ENCODE data around the gene TRIM47.
A peak's percentile ranks its signal among the peaks of the same experiment; 100 is the strongest.

TRIM47 gene

DNA sequence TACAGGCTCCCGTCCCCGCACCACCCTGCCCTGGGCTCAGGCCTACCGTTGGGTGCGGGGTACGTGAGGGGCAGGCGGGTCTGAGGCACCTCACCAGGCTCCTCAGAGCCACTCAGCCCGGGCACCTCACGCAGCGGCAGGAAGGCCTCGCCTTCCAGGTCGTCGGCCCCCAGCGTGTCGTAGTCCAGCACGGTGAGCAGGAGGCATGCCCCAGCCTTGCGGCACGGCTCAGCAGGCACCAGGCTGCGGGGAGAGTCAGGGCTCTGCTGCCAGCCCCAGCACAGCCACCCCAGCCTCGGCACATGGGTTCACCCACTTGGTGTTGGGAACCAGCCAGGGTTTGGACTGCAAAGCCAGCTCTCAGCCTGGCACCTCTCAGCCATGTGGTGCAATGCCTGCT is 49.6 kb downstream of the TRIM47 start:
- no peak for DNase-seq (ENCODE audit: low read depth)
- H3K4me3 ChIP-seq (ENCODE audit: low read depth, low read length), result no peak overlapping the region
- TF ChIP-seq, protein P1, sequence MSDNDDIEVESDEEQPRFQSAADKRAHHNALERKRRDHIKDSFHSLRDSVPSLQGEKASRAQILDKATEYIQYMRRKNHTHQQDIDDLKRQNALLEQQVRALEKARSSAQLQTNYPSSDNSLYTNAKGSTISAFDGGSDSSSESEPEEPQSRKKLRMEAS (IDR thresholded peaks at IDR 0.05; ENCODE audit: low read depth, low read length), result no peak
- TF ChIP-seq MYC (IDR thresholded peaks at IDR 0.05; ENCODE audit: low read depth, low read length), result no peak
- TF ChIP-seq POLR2A (IDR thresholded peaks at IDR 0.05; ENCODE audit: extremely low read depth, insufficient read length), result no peak
- TF ChIP-seq, protein P2, sequence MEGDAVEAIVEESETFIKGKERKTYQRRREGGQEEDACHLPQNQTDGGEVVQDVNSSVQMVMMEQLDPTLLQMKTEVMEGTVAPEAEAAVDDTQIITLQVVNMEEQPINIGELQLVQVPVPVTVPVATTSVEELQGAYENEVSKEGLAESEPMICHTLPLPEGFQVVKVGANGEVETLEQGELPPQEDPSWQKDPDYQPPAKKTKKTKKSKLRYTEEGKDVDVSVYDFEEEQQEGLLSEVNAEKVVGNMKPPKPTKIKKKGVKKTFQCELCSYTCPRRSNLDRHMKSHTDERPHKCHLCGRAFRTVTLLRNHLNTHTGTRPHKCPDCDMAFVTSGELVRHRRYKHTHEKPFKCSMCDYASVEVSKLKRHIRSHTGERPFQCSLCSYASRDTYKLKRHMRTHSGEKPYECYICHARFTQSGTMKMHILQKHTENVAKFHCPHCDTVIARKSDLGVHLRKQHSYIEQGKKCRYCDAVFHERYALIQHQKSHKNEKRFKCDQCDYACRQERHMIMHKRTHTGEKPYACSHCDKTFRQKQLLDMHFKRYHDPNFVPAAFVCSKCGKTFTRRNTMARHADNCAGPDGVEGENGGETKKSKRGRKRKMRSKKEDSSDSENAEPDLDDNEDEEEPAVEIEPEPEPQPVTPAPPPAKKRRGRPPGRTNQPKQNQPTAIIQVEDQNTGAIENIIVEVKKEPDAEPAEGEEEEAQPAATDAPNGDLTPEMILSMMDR (IDR thresholded peaks at IDR 0.05; ENCODE audit: low read depth, low read length), result no peak

DNA sequence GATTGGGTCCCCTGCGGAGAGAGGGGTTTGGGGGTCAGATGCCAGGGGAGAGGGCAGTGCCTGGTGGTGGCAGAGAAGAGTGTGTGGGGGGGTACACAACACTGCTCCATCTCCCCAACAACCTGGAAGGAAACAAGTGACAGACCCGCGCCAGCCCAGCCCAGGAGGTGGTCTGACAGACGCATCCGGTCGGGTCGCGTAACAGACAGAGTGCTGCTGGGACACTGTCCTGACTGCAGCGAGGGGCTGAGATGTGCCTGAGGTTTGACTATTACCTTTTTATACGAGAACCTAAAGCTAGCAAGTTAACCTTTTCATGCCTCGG is 50.3 kb downstream of the TRIM47 start:
- TF ChIP-seq POLR2A (IDR thresholded peaks at IDR 0.05; ENCODE audit: extremely low read depth, insufficient read length) (no peak), MYC (IDR thresholded peaks at IDR 0.05; ENCODE audit: low read depth, low read length) (no peak)
- TF ChIP-seq, protein P2 (IDR thresholded peaks at IDR 0.05; ENCODE audit: low read depth, low read length), result no peak
- TF ChIP-seq, protein P1 (IDR thresholded peaks at IDR 0.05; ENCODE audit: low read depth, low read length), result no peak
- H3K4me3 ChIP-seq (ENCODE audit: low read depth, low read length), result no peak overlapping the region
- DNase-seq (ENCODE audit: low read depth), result no peak

DNA sequence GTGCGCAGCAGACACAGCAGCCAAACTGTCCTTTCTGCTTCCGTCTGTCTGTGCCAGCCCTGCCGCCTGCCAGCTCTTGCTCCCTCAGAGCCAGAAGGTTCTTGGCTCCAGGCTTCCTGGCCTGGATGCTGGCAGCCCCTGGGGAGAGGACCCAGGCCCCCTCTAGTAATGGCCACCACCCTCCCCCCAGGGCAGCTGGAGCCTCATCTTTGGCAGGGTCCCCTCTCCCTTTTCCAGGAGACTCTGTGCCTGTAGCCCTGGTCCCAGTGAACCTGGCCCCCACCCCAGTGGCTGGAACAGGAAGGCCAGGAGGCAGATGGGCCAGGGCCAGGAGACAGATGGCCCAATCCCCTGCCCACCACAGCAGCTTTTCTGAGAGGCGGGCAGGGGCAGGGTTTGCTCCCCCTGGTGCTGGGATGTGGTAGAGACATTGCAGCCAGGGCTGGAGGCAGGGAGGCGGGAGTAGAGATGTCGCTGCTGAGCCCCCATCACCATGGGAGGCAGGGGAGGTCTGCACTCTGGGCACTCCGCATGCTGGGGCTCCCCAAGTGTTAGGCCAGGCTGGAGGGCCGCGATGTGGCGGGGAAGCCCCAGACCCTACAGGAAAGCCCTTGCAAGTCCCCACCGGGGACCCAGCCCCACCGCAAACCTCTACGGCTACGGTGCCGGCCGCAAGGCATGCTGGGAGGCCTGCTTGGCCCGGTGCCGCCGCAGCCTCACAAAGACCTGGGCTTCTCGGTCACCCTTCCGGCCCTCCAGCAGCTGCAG is 50.9 kb downstream of the TRIM47 start:
- no peak overlapping the region for H3K4me3 ChIP-seq (ENCODE audit: low read depth, low read length)
- DNase-seq (ENCODE audit: low read depth), result peak; percentile 60
- TF ChIP-seq, protein P1 (IDR thresholded peaks at IDR 0.05; ENCODE audit: low read depth, low read length), result no peak
- TF ChIP-seq MYC (IDR thresholded peaks at IDR 0.05; ENCODE audit: low read depth, low read length), result no peak
- no peak for TF ChIP-seq POLR2A (IDR thresholded peaks at IDR 0.05; ENCODE audit: extremely low read depth, insufficient read length)
- TF ChIP-seq, protein P2 (IDR thresholded peaks at IDR 0.05; ENCODE audit: low read depth, low read length), result peak; percentile 42

DNA sequence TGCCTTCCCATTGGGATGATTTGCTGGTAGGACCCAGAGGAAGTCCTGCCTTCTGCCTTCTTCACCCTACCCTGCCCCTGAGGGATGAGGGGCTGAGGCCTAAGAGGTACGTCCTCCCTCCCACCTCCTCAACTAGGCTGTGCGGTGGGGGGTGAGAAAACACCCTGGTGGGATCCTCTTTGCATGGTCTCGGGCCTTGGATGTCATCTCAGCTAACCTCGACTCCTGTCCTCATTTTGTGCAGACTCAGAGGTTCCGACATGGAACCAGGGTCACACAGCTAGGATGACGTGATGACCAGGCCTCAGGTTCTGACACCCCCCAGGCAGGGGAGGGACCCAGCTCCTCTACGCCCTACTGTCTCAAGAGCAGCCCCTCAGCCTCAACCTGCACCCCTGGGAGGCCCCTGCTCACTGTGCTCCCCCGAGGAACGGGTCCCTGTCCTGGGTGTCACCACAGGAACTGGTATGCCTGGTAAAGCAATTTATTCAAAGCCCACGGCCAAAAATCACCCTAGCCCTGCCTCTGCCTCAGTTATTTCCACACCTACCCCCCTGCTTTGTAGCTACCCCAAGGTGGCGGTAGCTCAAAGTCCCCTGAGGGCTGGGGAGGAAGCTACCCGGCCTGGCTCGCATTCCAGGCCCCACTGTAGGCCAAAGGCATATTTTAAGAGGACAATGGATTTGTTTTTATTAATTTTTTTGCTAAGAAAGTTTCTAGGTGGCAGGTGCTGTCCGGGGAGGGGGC is 51.6 kb downstream of the TRIM47 start:
- TF ChIP-seq, protein P2 (IDR thresholded peaks at IDR 0.05; ENCODE audit: low read depth, low read length), result no peak
- TF ChIP-seq, protein P1 (IDR thresholded peaks at IDR 0.05; ENCODE audit: low read depth, low read length), result no peak
- no peak for TF ChIP-seq POLR2A (IDR thresholded peaks at IDR 0.05; ENCODE audit: extremely low read depth, insufficient read length)
- peak; percentile 44 for DNase-seq (ENCODE audit: low read depth)
- H3K4me3 ChIP-seq (ENCODE audit: low read depth, low read length), result no peak overlapping the region

DNA sequence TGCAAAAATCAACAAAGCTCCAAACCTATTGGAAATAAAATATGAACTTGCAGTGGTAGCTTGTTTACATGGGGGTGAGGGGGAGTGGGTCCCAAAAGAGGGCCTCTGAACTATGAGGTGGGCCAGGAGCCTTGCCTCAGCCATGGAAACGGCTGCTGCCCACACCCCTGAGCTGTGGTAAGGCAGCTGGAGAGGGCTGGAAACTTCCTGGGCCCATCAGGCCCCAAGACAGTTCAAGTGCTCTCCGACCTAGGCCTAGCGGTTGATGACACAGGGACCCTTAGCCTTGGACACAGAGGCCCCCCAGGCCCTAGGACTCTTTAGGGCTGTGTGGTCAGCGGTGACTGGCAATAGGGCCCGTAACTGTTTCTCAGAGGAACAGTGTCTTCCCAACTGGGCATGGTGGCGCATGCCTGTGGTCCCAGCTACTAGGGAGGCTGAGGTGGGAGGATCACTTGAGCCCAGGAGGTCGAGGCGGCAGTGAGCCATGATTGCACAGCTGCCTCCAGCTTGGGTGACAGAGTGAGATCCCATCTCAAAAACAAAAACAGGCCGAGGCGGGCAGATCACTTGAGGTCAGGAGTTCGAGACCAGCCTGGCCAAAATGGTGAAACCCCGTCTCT is 52.5 kb downstream of the TRIM47 start:
- no peak for DNase-seq (ENCODE audit: low read depth)
- TF ChIP-seq, protein P1 (IDR thresholded peaks at IDR 0.05; ENCODE audit: low read depth, low read length), result no peak
- H3K4me3 ChIP-seq (ENCODE audit: low read depth, low read length), result no peak overlapping the region

DNA sequence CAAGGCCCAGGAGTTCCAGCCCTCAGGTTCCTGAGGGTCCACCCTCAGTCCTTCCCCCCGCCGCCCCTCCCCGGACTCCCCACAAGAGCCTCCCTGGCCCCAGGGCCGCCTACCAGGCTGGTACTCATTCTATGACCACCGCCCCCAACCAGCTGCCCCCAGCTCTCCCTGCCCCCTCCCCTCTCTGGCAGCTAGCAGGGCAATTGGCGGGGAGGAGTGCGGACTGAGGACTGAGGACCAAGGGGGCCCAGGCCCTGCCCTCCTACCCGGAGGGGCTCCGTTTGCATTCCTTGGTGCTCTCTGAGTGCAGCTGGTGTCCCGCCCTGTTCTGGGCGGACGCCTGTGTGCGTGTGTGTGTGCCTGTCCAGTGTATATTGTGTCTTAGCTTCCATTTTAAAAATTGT is 53.2 kb downstream of the TRIM47 start:
- no peak for DNase-seq (ENCODE audit: low read depth)

More for the DNA sequence above, 53.2 kb downstream of the TRIM47 start:
- TF ChIP-seq, protein P2 (IDR thresholded peaks at IDR 0.05; ENCODE audit: low read depth, low read length), result no peak
- TF ChIP-seq MYC (IDR thresholded peaks at IDR 0.05; ENCODE audit: low read depth, low read length) (no peak), POLR2A (IDR thresholded peaks at IDR 0.05; ENCODE audit: extremely low read depth, insufficient read length) (no peak)
- TF ChIP-seq, protein P1 (IDR thresholded peaks at IDR 0.05; ENCODE audit: low read depth, low read length), result no peak
- no peak overlapping the region for H3K4me3 ChIP-seq (ENCODE audit: low read depth, low read length)

Measured in NB4 (cell line).